Neuronal stem cell (in vitro differentiated cells): ENCODE measurements around the gene TMC7.
A peak's percentile ranks its signal among the peaks of the same experiment; 100 is the strongest.
"Not testable (repeated sequence)": the region's sequence is repeated elsewhere in the genome, so short reads cannot be mapped to it uniquely, and the experiment has no call there.

Source experiments
- DNase-seq: peaks from one replicate; pipeline ENCODE4 v3.0.0-alpha.2; 2013; ENCODE audit warnings: low spot score
- H2AFZ ChIP-seq: one replicate; pipeline ENCODE4 v1.6.1; 2013; ENCODE audit warnings: mild to moderate bottlenecking, low read length, inconsistent platforms
- H2AK5ac ChIP-seq: 2 replicates; pipeline ENCODE4 v1.6.1; 2013; ENCODE audit warnings: low read depth, mild to moderate bottlenecking, inconsistent platforms, low read length, moderate library complexity, mixed read lengths
- H2BK120ac ChIP-seq: 2 replicates; pipeline ENCODE4 v1.6.1; 2013; ENCODE audit warnings: low read depth, mild to moderate bottlenecking, inconsistent platforms, low read length, moderate library complexity, mixed read lengths
- H2BK12ac ChIP-seq: one replicate; pipeline ENCODE4 v1.6.1; 2013; ENCODE audit warnings: low read length, inconsistent platforms
- H2BK15ac ChIP-seq: 2 replicates; pipeline ENCODE4 v1.6.1; 2013; ENCODE audit warnings: mild to moderate bottlenecking, low read length, inconsistent platforms, mixed read lengths
- H2BK5ac ChIP-seq: one replicate; pipeline ENCODE4 v1.6.1; 2013; ENCODE audit warnings: inconsistent platforms, mild to moderate bottlenecking, low read length, moderate library complexity
- H3K14ac ChIP-seq: one replicate; pipeline ENCODE4 v1.6.1; 2013; ENCODE audit warnings: low read length, inconsistent platforms
- H3K18ac ChIP-seq: 2 replicates; pipeline ENCODE4 v1.6.1; 2013; ENCODE audit warnings: low read length, inconsistent platforms
- H3K23ac ChIP-seq: 2 replicates; pipeline ENCODE4 v1.6.1; 2013; ENCODE audit warnings: low read depth, mild to moderate bottlenecking, mixed read lengths, low read length, inconsistent platforms; ENCODE audit not compliant: poor library complexity
- H3K27ac ChIP-seq: replicated peaks from 3 replicates; pipeline ENCODE4 v1.5.1; 2013; ENCODE audit warnings: low read length, inconsistent platforms
- H3K27me3 ChIP-seq, 3 experiments: 2 replicates each; pipeline ENCODE4 v1.6.1; 2013; ENCODE audit warnings: low read length in 3 of 3, mild to moderate bottlenecking in 2 of 3, inconsistent platforms in 1 of 3, low read depth in 1 of 3, mixed read lengths in 1 of 3, moderate library complexity in 1 of 3; ENCODE audit not compliant: control insufficient read depth in 3 of 3, insufficient read depth in 3 of 3
- H3K36me3 ChIP-seq, 2 donors: replicated peaks in 1 of 2; 2 replicates each; pipeline ENCODE4 v1.6.1; 2013; ENCODE audit warnings: low read length in 2 of 2; ENCODE audit not compliant: control insufficient read depth in 2 of 2, insufficient read depth in 2 of 2
- H3K4ac ChIP-seq: 2 replicates; pipeline ENCODE4 v1.6.1; 2013; ENCODE audit warnings: inconsistent platforms, mild to moderate bottlenecking, low read length, moderate library complexity
- H3K4me1 ChIP-seq, 2 donors: 1 replicate in 1 of 2; 2 replicates in 1 of 2; pipeline ENCODE4 v1.6.1; 2013; ENCODE audit warnings: low read length in 2 of 2, low read depth in 1 of 2; ENCODE audit not compliant: control insufficient read depth in 2 of 2, insufficient read depth in 1 of 2
- H3K4me2 ChIP-seq: one replicate; pipeline ENCODE4 v1.6.1; 2013; ENCODE audit warnings: mild to moderate bottlenecking, low read length, inconsistent platforms; ENCODE audit not compliant: insufficient read depth, poor library complexity, severe bottlenecking
- H3K4me3 ChIP-seq, 2 donors: 2 replicates each; pipeline ENCODE4 v1.5.1; 2013; ENCODE audit warnings: low read length in 2 of 2, mild to moderate bottlenecking in 2 of 2, inconsistent platforms in 1 of 2, moderate library complexity in 1 of 2
- H3K79me1 ChIP-seq: one replicate; pipeline ENCODE4 v1.6.1; 2013; ENCODE audit warnings: low read depth, mild to moderate bottlenecking, inconsistent platforms, low read length, moderate library complexity
- H3K9ac ChIP-seq: one replicate; pipeline ENCODE4 v1.6.1; 2013; ENCODE audit warnings: mild to moderate bottlenecking, low read depth, low read length, inconsistent platforms; ENCODE audit not compliant: poor library complexity
- H3K9me3 ChIP-seq, 2 donors: replicated peaks in 1 of 2; 2 replicates each; pipeline versions ENCODE3 to v1.6.1; 2013; ENCODE audit warnings: low read length in 2 of 2, mild to moderate bottlenecking in 2 of 2, inconsistent platforms in 1 of 2, low read depth in 1 of 2, mixed read lengths in 1 of 2, moderate library complexity in 1 of 2; ENCODE audit not compliant: control insufficient read depth in 2 of 2, insufficient read depth in 1 of 2
- H4K8ac ChIP-seq: one replicate; pipeline ENCODE4 v1.6.1; 2013; ENCODE audit warnings: low read depth, mild to moderate bottlenecking, inconsistent platforms, low read length, moderate library complexity
- H4K91ac ChIP-seq: one replicate; pipeline ENCODE4 v1.6.1; 2013; ENCODE audit warnings: low read length, low read depth, mild to moderate bottlenecking, inconsistent platforms; ENCODE audit not compliant: poor library complexity
- WGBS, 2 donors: extraction: QIAGEN DNeasy Blood & Tissue Kit; methylation state at CpG; one replicate each; pipeline ENCODE4 v1.1.7; 2013; ENCODE audit warnings: missing lambda C conversion rate in 2 of 2, mixed read lengths in 1 of 2; ENCODE audit not compliant: insufficient read length in 2 of 2, insufficient replicate concordance in 1 of 2; ENCODE audit errors: extremely low coverage in 2 of 2; 5-methylcytosine and 5-hydroxymethylcytosine counted together

Gene TMC7

GRCh38 chr16:18956658-18957241 is 27.0 kb upstream of the TMC7 start:
- H3K4me2 ChIP-seq, H3K4me3 ChIP-seq, H3K9me3 ChIP-seq, H3K18ac ChIP-seq, H3K79me1 ChIP-seq, H3K36me3 ChIP-seq, H3K27ac ChIP-seq, H4K8ac ChIP-seq, H4K91ac ChIP-seq, H3K14ac ChIP-seq, DNase-seq, H2BK15ac ChIP-seq, H2BK12ac ChIP-seq, H3K23ac ChIP-seq, H3K9ac ChIP-seq, H3K4ac ChIP-seq, H2BK120ac ChIP-seq, H3K27me3 ChIP-seq, H2BK5ac ChIP-seq, H2AK5ac ChIP-seq: not testable (repeated sequence)
- Histone ChIP-seq H2AFZ (peak overlapping the region; percentile 28), H3K4me1 (peaks cover 5 to 11% of the 10 kb centered on the region in 2 donors)
- no CpG with 5 or more reads among the region's 6 CpGs for WGBS, 2 donors

GRCh38 chr16:18958621-18959029 is 25.1 kb upstream of the TMC7 start:
- H3K4me1 ChIP-seq = peaks cover 5 to 11% of the 10 kb centered on the region in 2 donors
- no peak for DNase-seq
- H4K91ac ChIP-seq = no peak overlapping the region
- H3K9ac ChIP-seq = no peak overlapping the region
- H3K14ac ChIP-seq = no peak overlapping the region
- H3K4ac ChIP-seq = no peak overlapping the region
- peaks cover 0 to 9% (median 0%) of the 10 kb centered on the region in 3 experiments for H3K27me3 ChIP-seq
- no peak overlapping the region for H3K4me3 ChIP-seq
- no peak overlapping the region for H2BK12ac ChIP-seq
- H3K79me1 ChIP-seq = no peaks in the 10 kb centered on the region
- H2BK15ac ChIP-seq = no peak overlapping the region
- H2AK5ac ChIP-seq = no peak overlapping the region
- no peaks in the 10 kb centered on the region for H3K9me3 ChIP-seq
- H2AFZ ChIP-seq = peak overlapping the region; percentile 82
- WGBS, 2 donors = no CpG with 5 or more reads among the region's 2 CpGs
- H3K23ac ChIP-seq = no peak overlapping the region
- no peak overlapping the region for H3K4me2 ChIP-seq
- no peak overlapping the region for H3K27ac ChIP-seq
- no peak overlapping the region for H4K8ac ChIP-seq
- no peaks in the 10 kb centered on the region for H3K36me3 ChIP-seq
- no peak overlapping the region for H2BK5ac ChIP-seq
- H2BK120ac ChIP-seq = no peak overlapping the region
- no peak overlapping the region for H3K18ac ChIP-seq

DNA sequence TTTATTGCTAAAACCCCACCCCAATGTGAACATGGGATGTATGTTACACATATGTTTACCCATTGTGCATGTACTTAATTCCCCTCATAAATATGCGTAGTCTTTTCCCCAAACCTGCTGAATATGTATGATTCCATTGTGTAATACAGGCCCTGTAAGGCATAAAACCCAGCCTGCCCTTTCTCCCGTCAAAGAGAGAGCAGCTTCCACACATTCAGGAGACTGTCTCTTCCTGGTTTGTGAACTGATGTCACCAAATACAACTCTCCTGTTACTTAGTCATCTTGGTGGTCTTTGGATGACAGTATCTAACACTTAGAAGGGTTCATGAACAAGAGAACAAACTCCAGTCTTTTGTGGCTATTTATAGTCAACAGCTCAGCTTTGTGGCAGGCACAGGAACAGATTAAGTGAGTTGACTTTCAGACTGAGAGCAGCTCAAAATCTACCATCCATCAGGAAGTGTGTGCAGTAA is 24.7 kb upstream of the TMC7 start:
- peak overlapping the region; percentile 82 for H2AFZ ChIP-seq
- H3K14ac ChIP-seq = no peak overlapping the region
- no peak overlapping the region for H2BK15ac ChIP-seq
- no peak overlapping the region for H4K8ac ChIP-seq
- H3K23ac ChIP-seq = no peak overlapping the region
- no peak for DNase-seq
- no peak overlapping the region for H2BK12ac ChIP-seq
- H3K79me1 ChIP-seq = no peaks in the 10 kb centered on the region
- H3K4me1 ChIP-seq = peaks cover 5 to 11% of the 10 kb centered on the region in 2 donors
- H3K36me3 ChIP-seq = no peaks in the 10 kb centered on the region
- no peak overlapping the region for H4K91ac ChIP-seq
- H2BK120ac ChIP-seq = no peak overlapping the region
- no CpG with 5 or more reads among the region's 2 CpGs for WGBS, 2 donors
- H2BK5ac ChIP-seq = no peak overlapping the region
- no peak overlapping the region for H3K9ac ChIP-seq
- peaks cover 0 to 9% (median 0%) of the 10 kb centered on the region in 3 experiments for H3K27me3 ChIP-seq
- H2AK5ac ChIP-seq = no peak overlapping the region
- H3K4ac ChIP-seq = no peak overlapping the region
- H3K9me3 ChIP-seq = no peaks in the 10 kb centered on the region
- no peak overlapping the region for H3K4me3 ChIP-seq
- no peak overlapping the region for H3K27ac ChIP-seq
- no peak overlapping the region for H3K18ac ChIP-seq
- H3K4me2 ChIP-seq = no peak overlapping the region

- H3K79me1 ChIP-seq = no peaks in the 10 kb centered on the region
- H3K18ac ChIP-seq = no peak overlapping the region
- H3K23ac ChIP-seq = no peak overlapping the region
- H4K8ac ChIP-seq = no peak overlapping the region
- H3K36me3 ChIP-seq = no peaks in the 10 kb centered on the region
- no peaks in the 10 kb centered on the region for H3K4me1 ChIP-seq
- no peak overlapping the region for H2BK12ac ChIP-seq
- H3K4me3 ChIP-seq = no peak overlapping the region
- no peak overlapping the region for H2AFZ ChIP-seq
- no peak overlapping the region for H3K4me2 ChIP-seq
- no peak overlapping the region for H3K4ac ChIP-seq
- peaks cover 0 to 3% (median 0%) of the 10 kb centered on the region in 3 experiments for H3K27me3 ChIP-seq
- H4K91ac ChIP-seq = no peak overlapping the region
- H2BK5ac ChIP-seq = no peak overlapping the region
- H2BK120ac ChIP-seq = no peak overlapping the region
- no CpG with 5 or more reads among the region's 5 CpGs for WGBS, 2 donors
- H2BK15ac ChIP-seq = no peak overlapping the region
- H3K14ac ChIP-seq = no peak overlapping the region
- H3K27ac ChIP-seq = no peak overlapping the region
- no peak overlapping the region for H2AK5ac ChIP-seq
- H3K9ac ChIP-seq = no peak overlapping the region
- DNase-seq = no peak
- H3K9me3 ChIP-seq = no peaks in the 10 kb centered on the region
Observed at GRCh38 chr16:18965555-18965954, 18.2 kb upstream of the TMC7 start.
